B cell (primary cell): ENCODE results near the gene CPNE4. TPM values are rescaled to one million over a fixed set of nuclear protein-coding genes. Genes with fewer than 3 reads are reported as not detected.

Source experiments
- ATAC-seq: fragments of 200-7000 bp; cut with Tn5 transposase; one replicate; pipeline ENCODE4 v1.10.0; 2021; ENCODE audit warnings: low read depth, mild to moderate bottlenecking, moderate number of reproducible peaks, moderate library complexity
- CTCF ChIA-PET: fragments of 350-600 bp; sonication (Branson Sonifier 250); formaldehyde crosslinking; loops from one replicate; lab custom pipeline; 2021; ENCODE audit warnings: antibody characterized with exemption, inconsistent platforms; lab: Charles Lee
- POLR2A ChIA-PET: fragments of 350-600 bp; sonication (Branson Sonifier 250); formaldehyde crosslinking; loops from one replicate; lab custom pipeline; 2021; ENCODE audit warnings: antibody characterized with exemption; lab: Charles Lee
- DNase-seq: peaks from one replicate; pipeline ENCODE4 v3.0.0; 2013
- H2AFZ ChIP-seq: 2 replicates; pipeline ENCODE4 v1.6.1; 2012; ENCODE audit warnings: mild to moderate bottlenecking, low read depth, low read length; ENCODE audit not compliant: insufficient read depth, poor library complexity, severe bottlenecking
- H3K27ac ChIP-seq, 2 donors: 1 replicate in 1 of 2; 2 replicates in 1 of 2; pipeline ENCODE4 v1.5.1; 2012 to 2013; ENCODE audit warnings: low read length in 2 of 2, mild to moderate bottlenecking in 2 of 2, moderate library complexity in 1 of 2
- H3K27me3 ChIP-seq, 4 experiments: fragments of 200-600 bp in 1 of 4; sonication (generic) in 1 of 4; replicated peaks in 1 of 4; 1 replicate in 2 of 4; 2 replicates in 2 of 4; pipeline versions ENCODE4 v1.6.1 to v1.7.0; 2013 to 2016; ENCODE audit warnings: low read length in 3 of 4, mild to moderate bottlenecking in 2 of 4, mixed read lengths in 1 of 4, moderate library complexity in 1 of 4; ENCODE audit not compliant: insufficient read depth in 4 of 4, control insufficient read depth in 3 of 4; ENCODE audit errors: control extremely low read depth in 1 of 4
- H3K36me3 ChIP-seq, 2 experiments: replicated peaks in 1 of 2; 1 replicate in 1 of 2; 2 replicates in 1 of 2; pipeline versions ENCODE4 v1.6.1 to v1.7.1; 2013; ENCODE audit warnings: low read length in 1 of 2; ENCODE audit not compliant: insufficient read depth in 2 of 2, control insufficient read depth in 1 of 2; ENCODE audit errors: control extremely low read depth in 1 of 2, extremely low read depth in 1 of 2
- H3K4me1 ChIP-seq, 2 donors: fragments of 200-600 bp in 1 of 2; sonication (generic) in 1 of 2; 1 replicate in 1 of 2; 2 replicates in 1 of 2; pipeline versions ENCODE4 v1.5.1 to v1.6.1; 2013 to 2017; ENCODE audit warnings: low read length in 2 of 2; ENCODE audit not compliant: control insufficient read depth in 2 of 2, insufficient read depth in 2 of 2
- H3K4me2 ChIP-seq: replicated peaks from 2 replicates; pipeline ENCODE3; 2012; ENCODE audit warnings: mild to moderate bottlenecking, low read depth, low read length; ENCODE audit not compliant: poor library complexity, severe bottlenecking
- H3K4me3 ChIP-seq, 5 experiments: fragments of 200-600 bp in 1 of 5; sonication (generic) in 1 of 5; 1 replicate in 3 of 5; 2 replicates in 2 of 5; pipeline versions ENCODE4 v1.5.1 to v1.7.0; 2011 to 2016; ENCODE audit warnings: low read length in 4 of 5, mild to moderate bottlenecking in 4 of 5, low read depth in 2 of 5, control low read depth in 1 of 5, moderate library complexity in 1 of 5; ENCODE audit not compliant: insufficient read depth in 1 of 5; ENCODE audit errors: control extremely low read depth in 1 of 5, extremely low read depth in 1 of 5
- H3K79me2 ChIP-seq: fragments of 200-600 bp; sonication (generic); one replicate; pipeline ENCODE4 v1.6.0; 2016; ENCODE audit warnings: low read length; ENCODE audit not compliant: control insufficient read depth, insufficient read depth
- H3K9ac ChIP-seq: fragments of 200-600 bp; sonication (generic); 2 replicates; pipeline ENCODE4 v1.6.1; 2017; ENCODE audit warnings: mild to moderate bottlenecking, low read length, moderate library complexity
- H3K9me3 ChIP-seq, 3 donors: one replicate each; pipeline versions ENCODE4 v1.6.1 to v1.7.1; 2013; ENCODE audit warnings: low read length in 2 of 3; ENCODE audit not compliant: control insufficient read depth in 2 of 3, insufficient read depth in 1 of 3; ENCODE audit errors: control extremely low read depth in 1 of 3
- H4K20me1 ChIP-seq: 2 replicates; pipeline ENCODE4 v1.6.0; 2012; ENCODE audit warnings: mild to moderate bottlenecking, low read length; ENCODE audit not compliant: insufficient read depth, control insufficient read depth, poor library complexity, severe bottlenecking
- H3K27ac Mint-ChIP-seq: one replicate; pipeline ENCODE4 v1.8.0; 2021; ENCODE audit warnings: mixed read lengths
- H3K27me3 Mint-ChIP-seq: one replicate; pipeline ENCODE4 v1.8.0; 2021; ENCODE audit warnings: mixed read lengths
- H3K4me1 Mint-ChIP-seq: one replicate; pipeline ENCODE4 v1.8.0; 2021; ENCODE audit warnings: mixed read lengths
- H3K4me3 Mint-ChIP-seq: one replicate; pipeline ENCODE4 v1.8.0; 2021; ENCODE audit warnings: mixed read lengths
- H3K9me3 Mint-ChIP-seq: one replicate; pipeline ENCODE4 v1.8.0; 2022; ENCODE audit warnings: mixed read lengths; ENCODE audit not compliant: insufficient read depth
- CTCF ChIP-seq: fragments of 200-600 bp; IDR thresholded peaks from one replicate; pipeline ENCODE4 v1.8.0; 2022; ENCODE audit warnings: antibody characterized with exemption, mild to moderate bottlenecking
- EZH2 ChIP-seq: IDR thresholded peaks from 2 replicates; pipeline ENCODE4 v1.6.1; 2012; ENCODE audit warnings: borderline replicate concordance, low read depth, mild to moderate bottlenecking, moderate library complexity, low read length; ENCODE audit not compliant: insufficient read depth, poor library complexity, severe bottlenecking
- WGBS: methylation state at CpG from one replicate; pipeline ENCODE4 v1.1.5; 2013; ENCODE audit warnings: missing lambda C conversion rate; ENCODE audit not compliant: insufficient coverage; 5-methylcytosine and 5-hydroxymethylcytosine counted together
- intact Hi-C: fragments of 100-400 bp; cut with micrococcal nuclease; formaldehyde crosslinking; loops from one replicate; pipeline ENCODE4 v1.10.0; 2022
- polyA plus RNA-seq: library from polyadenylated mRNA; depleted of rRNA; stranded (reverse); fragments of >200 nt; gene quantifications from 2 replicates; pipeline ENCODE4 v1.2.3, GENCODE V29; 2012
- total RNA-seq, 2 donors: library from RNA; stranded (reverse); fragments of 120-200 nt in 1 of 2; gene quantifications; 1 replicate in 1 of 2; 2 replicates in 1 of 2; pipeline versions ENCODE4 v1.2.3 to v1.2.4, GENCODE V29; 2013 to 2022

CPNE4 gene
- total and polyA plus RNA-seq, 2 donors (not counting 1 experiment from before 2014, with no cell fraction given) = not detected

- Mint-ChIP-seq H3K4me3 (no peak overlapping the region), H3K27me3 (peaks cover 43% of the 10 kb centered on the region), H3K4me1 (no peaks in the 10 kb centered on the region), H3K27ac (no peak overlapping the region), H3K9me3 (peaks cover 5% of the 10 kb centered on the region)
- intact Hi-C loops = no loop called here
- DNase-seq (no peak), ATAC-seq (no peak)
- ChIA-PET CTCF (no interaction called here), POLR2A (no interaction called here)
- no CpG with 5 or more reads among the region's 1 CpG for WGBS
- H3K9me3 ChIP-seq = peaks cover 0 to 9% (median 0%) of the 10 kb centered on the region in 3 donors
- H3K36me3 ChIP-seq = no peaks in the 10 kb centered on the region
- no peaks in the 10 kb centered on the region for H3K4me1 ChIP-seq
- no peak overlapping the region for H3K27ac ChIP-seq
- no peak overlapping the region for H2AFZ ChIP-seq
- no peaks in the 10 kb centered on the region for H4K20me1 ChIP-seq
- H3K4me2 ChIP-seq = no peak overlapping the region
- H3K4me3 ChIP-seq = no peak overlapping the region
- no peak for TF ChIP-seq EZH2
- no peak for TF ChIP-seq CTCF
- H3K27me3 ChIP-seq = peaks cover 0 to 11% (median 0%) of the 10 kb centered on the region in 4 experiments
- no peak overlapping the region for H3K9ac ChIP-seq
- H3K79me2 ChIP-seq = no peaks in the 10 kb centered on the region
Observed at GRCh38 chr3:131530843-131531242, 504.0 kb downstream of the CPNE4 start.

GRCh38 chr3:131530388-131530787 is 504.4 kb downstream of the CPNE4 start:
- POLR2A ChIA-PET = no interaction called here
- H3K79me2 ChIP-seq = no peaks in the 10 kb centered on the region
- Mint-ChIP-seq H3K4me1 (no peaks in the 10 kb centered on the region), H3K4me3 (no peak overlapping the region), H3K9me3 (peaks cover 5% of the 10 kb centered on the region), H3K27me3 (peaks cover 41% of the 10 kb centered on the region), H3K27ac (no peak overlapping the region)
- intact Hi-C loops = no loop called here
- no peak overlapping the region for H3K4me2 ChIP-seq
- H3K27ac ChIP-seq = no peak overlapping the region
- H3K36me3 ChIP-seq = no peaks in the 10 kb centered on the region
- no peak for ATAC-seq
- TF ChIP-seq EZH2 (no peak), CTCF (no peak)
- H4K20me1 ChIP-seq = no peaks in the 10 kb centered on the region
- CTCF ChIA-PET = no interaction called here
- H3K4me1 ChIP-seq = no peaks in the 10 kb centered on the region
- DNase-seq = no peak
- H3K9me3 ChIP-seq = peaks cover 0 to 9% (median 0%) of the 10 kb centered on the region in 3 donors
- H2AFZ ChIP-seq = no peak overlapping the region
- H3K4me3 ChIP-seq = no peak overlapping the region
- peaks cover 0 to 14% (median 0%) of the 10 kb centered on the region in 4 experiments for H3K27me3 ChIP-seq
- no CpG with 5 or more reads among the region's 1 CpG for WGBS
- H3K9ac ChIP-seq = no peak overlapping the region
